IMR-90 (cell line): ENCODE results near the gene MRPS5. TPM values are rescaled to one million over a fixed set of nuclear protein-coding genes. Genes with fewer than 3 reads are reported as not detected.

Experiments used
- ATAC-seq: fragments of 200-7000 bp; cut with Tn5 transposase; 2 replicates; pipeline ENCODE4 v1.9.1; 2020; ENCODE audit warnings: low read depth, mild to moderate bottlenecking, moderate library complexity
- BruUV-seq: library from RNA; stranded (reverse); fragments of 400-500 nt; replicated peaks from 2 replicates; lab custom pipeline; 2021; lab: Mats Ljungman, UMichigan
- CTCF ChIA-PET: fragments of 300-600 bp; formaldehyde crosslinking; extraction: SDS; loops from one replicate; lab custom pipeline; 2021; ENCODE audit warnings: antibody characterized with exemption; lab: Yijun Ruan, JAX
- POLR2A ChIA-PET: fragments of 300-600 bp; sonication (Branson Sonifier 250); formaldehyde crosslinking; loops from one replicate; lab custom pipeline; 2022; ENCODE audit warnings: antibody characterized with exemption; ENCODE audit not compliant: unreplicated experiment; lab: Charles Lee
- DNase-seq: peaks from one replicate; pipeline ENCODE4 v3.0.0; 2013
- H2AFZ ChIP-seq: replicated peaks from 2 replicates; pipeline ENCODE3; 2013; ENCODE audit warnings: low read length, mild to moderate bottlenecking; ENCODE audit not compliant: poor library complexity
- H2AK5ac ChIP-seq: 2 replicates; pipeline ENCODE4 v1.6.1; 2013; ENCODE audit warnings: low read depth, low read length, inconsistent platforms
- H2AK9ac ChIP-seq: replicated peaks from 2 replicates; pipeline ENCODE3; 2013; ENCODE audit warnings: mild to moderate bottlenecking, low read depth, low read length, moderate library complexity; ENCODE audit not compliant: poor library complexity
- H2BK120ac ChIP-seq: 2 replicates; pipeline ENCODE4 v1.6.1; 2013; ENCODE audit warnings: low read depth, low read length, inconsistent platforms
- H2BK15ac ChIP-seq: 3 replicates; pipeline ENCODE4 v1.6.1; 2013; ENCODE audit warnings: low read depth, low read length, inconsistent platforms
- H2BK20ac ChIP-seq: 2 replicates; pipeline ENCODE4 v1.6.1; 2013; ENCODE audit warnings: low read depth, mild to moderate bottlenecking, inconsistent platforms, low read length, moderate library complexity
- H2BK5ac ChIP-seq: 2 replicates; pipeline ENCODE4 v1.6.1; 2013; ENCODE audit warnings: mild to moderate bottlenecking, low read depth, low read length, inconsistent platforms; ENCODE audit not compliant: poor library complexity, severe bottlenecking
- H3K14ac ChIP-seq: replicated peaks from 2 replicates; pipeline ENCODE4 v1.6.1; 2013; ENCODE audit warnings: low read depth, low read length, inconsistent platforms
- H3K18ac ChIP-seq: 2 replicates; pipeline ENCODE4 v1.6.1; 2013; ENCODE audit warnings: low read depth, low read length, control low read depth
- H3K23ac ChIP-seq: 2 replicates; pipeline ENCODE4 v1.6.1; 2013; ENCODE audit warnings: low read depth, low read length, inconsistent platforms
- H3K27ac ChIP-seq: 2 replicates; pipeline ENCODE4 v1.5.1; 2013; ENCODE audit warnings: mild to moderate bottlenecking, control low read depth, low read length; ENCODE audit not compliant: insufficient read depth
- H3K27me3 ChIP-seq: 2 replicates; pipeline ENCODE4 v1.6.1; 2013; ENCODE audit warnings: low read length; ENCODE audit not compliant: control insufficient read depth, insufficient read depth
- H3K36me3 ChIP-seq: 2 replicates; pipeline ENCODE4 v1.6.1; 2013; ENCODE audit warnings: low read length, mixed read lengths; ENCODE audit not compliant: control insufficient read depth, insufficient read depth
- H3K4ac ChIP-seq: 2 replicates; pipeline ENCODE4 v1.6.1; 2013; ENCODE audit warnings: low read depth, low read length, inconsistent platforms
- H3K4me1 ChIP-seq: 2 replicates; pipeline ENCODE4 v1.6.1; 2013; ENCODE audit warnings: low read length, mixed read lengths; ENCODE audit not compliant: control insufficient read depth, insufficient read depth
- H3K4me2 ChIP-seq: 2 replicates; pipeline ENCODE4 v1.6.1; 2013; ENCODE audit warnings: low read depth, mild to moderate bottlenecking, control low read depth, low read length, moderate library complexity
- H3K4me3 ChIP-seq: 2 replicates; pipeline ENCODE4 v1.5.1; 2013; ENCODE audit warnings: low read depth, mild to moderate bottlenecking, control low read depth, low read length, moderate library complexity; ENCODE audit not compliant: insufficient read depth
- H3K56ac ChIP-seq: 2 replicates; pipeline ENCODE4 v1.6.1; 2013; ENCODE audit warnings: low read length, inconsistent platforms; ENCODE audit not compliant: insufficient read depth; ENCODE audit errors: extremely low read depth
- H3K79me1 ChIP-seq, 2 experiments: 2 replicates each; pipeline ENCODE4 v1.6.1; 2013; ENCODE audit warnings: low read length in 2 of 2, inconsistent platforms in 1 of 2, low read depth in 1 of 2
- H3K9ac ChIP-seq: 2 replicates; pipeline ENCODE4 v1.6.1; 2013; ENCODE audit warnings: low read depth, low read length, control low read depth
- H3K9me1 ChIP-seq: 2 replicates; pipeline ENCODE4 v1.6.1; 2013; ENCODE audit warnings: low read length, inconsistent platforms; ENCODE audit not compliant: insufficient read depth
- H3K9me3 ChIP-seq: 2 replicates; pipeline ENCODE4 v1.6.1; 2013; ENCODE audit warnings: low read length; ENCODE audit not compliant: control insufficient read depth, insufficient read depth
- H4K20me1 ChIP-seq: 2 replicates; pipeline ENCODE4 v1.6.1; 2013; ENCODE audit warnings: low read length, inconsistent platforms; ENCODE audit not compliant: insufficient read depth
- H4K5ac ChIP-seq: 2 replicates; pipeline ENCODE4 v1.6.1; 2013; ENCODE audit warnings: mild to moderate bottlenecking, low read depth, low read length, control low read depth
- H4K8ac ChIP-seq, 2 experiments: 2 replicates each; pipeline ENCODE4 v1.6.1; 2013; ENCODE audit warnings: low read depth in 2 of 2, low read length in 2 of 2, control low read depth in 1 of 2, inconsistent platforms in 1 of 2
- H4K91ac ChIP-seq: 2 replicates; pipeline ENCODE4 v1.6.1; 2013; ENCODE audit warnings: low read depth, low read length, inconsistent platforms; ENCODE audit not compliant: insufficient read depth
- MAZ ChIP-seq: IDR thresholded peaks from 2 replicates; pipeline ENCODE4 v1.6.1; 2012; ENCODE audit warnings: low read depth, mild to moderate bottlenecking, low read length, improper control_type of control experiment, moderate library complexity, borderline replicate concordance
- MXI1 ChIP-seq: IDR thresholded peaks from 2 replicates; pipeline ENCODE4 v1.6.1; 2012; ENCODE audit warnings: low read depth, mild to moderate bottlenecking, low read length, moderate library complexity, borderline replicate concordance
- NFE2L2 ChIP-seq: fragments of 150-350 bp; IDR thresholded peaks from 2 replicates; pipeline ENCODE4 v1.6.1; 2016; ENCODE audit warnings: low read depth, mild to moderate bottlenecking, low read length
- WGBS, 2 experiments: methylation state at CpG; one replicate each; pipeline versions ENCODE4 v1.1.5 to v1.1.7; 2013; ENCODE audit warnings: missing lambda C conversion rate in 2 of 2; ENCODE audit not compliant: insufficient read length in 1 of 2; ENCODE audit errors: extremely low coverage in 2 of 2; 5-methylcytosine and 5-hydroxymethylcytosine counted together
- dilution Hi-C: fragments of 300-500 bp; cut with HindIII; formaldehyde crosslinking; loops from one replicate; pipeline ENCODE4 v1.14.3; 2018; ENCODE audit warnings: low sequenced_read_pairs; ENCODE audit not compliant: unreplicated experiment
- in situ Hi-C: fragments of 300-500 bp; cut with MboI; formaldehyde crosslinking; loops from 3 replicates; pipeline ENCODE4 v1.14.3; 2019; ENCODE audit warnings: low sequenced_read_pairs, inconsistent platforms, mixed read lengths
- intact Hi-C: fragments of 100-400 bp; cut with micrococcal nuclease; formaldehyde crosslinking; loops from 2 replicates; pipeline ENCODE4 v1.10.0; 2022
- polyA plus RNA-seq, 3 experiments: library from polyadenylated mRNA; depleted of rRNA; stranded (reverse); fragments of >200 nt; gene quantifications; 2 replicates each; pipeline ENCODE4 v1.2.3, GENCODE V29; 2012; ENCODE audit warnings: low replicate concordance in 1 of 3
- total RNA-seq: library from RNA; depleted of rRNA; stranded (reverse); fragments of >200 nt; gene quantifications from 2 replicates; pipeline ENCODE4 v1.2.3, GENCODE V29; 2012

MRPS5 gene
- total and polyA plus RNA-seq, 2 of the 4 experiments (the other 2 are of a cell fraction): 27.6 to 44.1 TPM

GRCh38 chr2:95046371-95047112 is 75.1 kb downstream of the MRPS5 start:
- intact Hi-C loops (no loop called here), dilution Hi-C loops (no loop called here), in situ Hi-C loops (no loop called here)
- DNase-seq: no peak
- H3K79me1 ChIP-seq: no peaks in the 10 kb centered on the region
- ChIA-PET POLR2A (no interaction called here), CTCF (no interaction called here)
- no peak overlapping the region for H3K4me3 ChIP-seq
- no peak overlapping the region for H2BK5ac ChIP-seq
- H3K4ac ChIP-seq: no peak overlapping the region
- peaks cover 4% of the 10 kb centered on the region; the same call in 1 of the 2 replicates for H4K20me1 ChIP-seq
- H3K9me3 ChIP-seq: no peaks in the 10 kb centered on the region
- TF ChIP-seq NFE2L2 (no peak), MXI1 (no peak), MAZ (no peak)
- H4K5ac ChIP-seq: no peak overlapping the region
- 87% methylated on average over 8 of the region's 13 CpGs; no CpG with 5 or more reads in 1 of the 2 experiments for WGBS, 2 experiments
- H3K18ac ChIP-seq: no peak overlapping the region
- no peak overlapping the region for H3K9ac ChIP-seq
- H3K56ac ChIP-seq: no peak overlapping the region
- H2BK120ac ChIP-seq: no peak overlapping the region
- H2BK20ac ChIP-seq: no peak overlapping the region
- no peak overlapping the region for H4K8ac ChIP-seq
- H2AFZ ChIP-seq: no peak overlapping the region
- peaks cover 12% of the 10 kb centered on the region; the same call in 1 of the 2 replicates for H3K27me3 ChIP-seq
- no peaks in the 10 kb centered on the region for H3K36me3 ChIP-seq
- no peak overlapping the region for H3K23ac ChIP-seq
- H2BK15ac ChIP-seq: no peak overlapping the region
- 0 out of 2 replicates have a peak, but pooled peaks cover 7% of the 10 kb centered on the region for H3K9me1 ChIP-seq
- H3K27ac ChIP-seq: no peak overlapping the region
- no peak overlapping the region for H2AK9ac ChIP-seq
- BruUV-seq: no TSS peak
- H4K91ac ChIP-seq: no peak overlapping the region
- ATAC-seq: no peak
- H3K4me2 ChIP-seq: no peak overlapping the region
- no peak overlapping the region for H3K14ac ChIP-seq
- no peak overlapping the region for H2AK5ac ChIP-seq
- peaks cover 15% of the 10 kb centered on the region for H3K4me1 ChIP-seq
